Activated T-cell treated with anti-CD3 and anti-CD28 coated beads, Interleukin-2, amount 50 U/mL, for 1 hour (primary cell): Measurements from ENCODE around the gene AAK1.
A peak's percentile ranks its signal among the peaks of the same experiment; 100 is the strongest.
"Not testable (repeated sequence)": the region's sequence is repeated elsewhere in the genome, so short reads cannot be mapped to it uniquely, and the experiment has no call there.

Experiments used
- DNase-seq: peaks from one replicate; pipeline ENCODE4 v3.0.0-alpha.2; 2020

Gene AAK1

GRCh38 chr2:69474688-69475087, 168.9 kb downstream of the AAK1 start:
- DNase-seq = no peak

GRCh38 chr2:69471793-69472192, 171.7 kb downstream of the AAK1 start:
- DNase-seq = no peak

GRCh38 chr2:69470911-69471310, 172.6 kb downstream of the AAK1 start:
- no peak for DNase-seq

DNA sequence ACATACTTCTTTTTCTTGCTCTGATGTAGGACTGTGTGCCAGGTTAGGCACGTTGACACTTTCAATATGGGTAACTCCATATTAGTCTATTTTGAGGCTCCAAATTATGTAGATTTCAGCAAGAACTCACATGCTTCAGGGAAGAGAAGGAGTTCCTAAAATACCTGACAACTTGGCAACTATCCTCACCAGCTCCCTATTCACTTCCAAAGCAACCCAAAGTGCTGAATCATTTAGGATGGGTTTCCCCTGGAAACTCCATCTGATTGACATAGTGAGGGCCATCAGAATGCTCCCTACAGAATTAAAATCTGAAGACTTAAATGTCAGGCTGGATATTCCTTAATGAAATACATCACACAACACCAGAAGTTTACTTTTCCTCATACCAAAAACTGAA, 173.8 kb downstream of the AAK1 start:
- DNase-seq = no peak

DNA sequence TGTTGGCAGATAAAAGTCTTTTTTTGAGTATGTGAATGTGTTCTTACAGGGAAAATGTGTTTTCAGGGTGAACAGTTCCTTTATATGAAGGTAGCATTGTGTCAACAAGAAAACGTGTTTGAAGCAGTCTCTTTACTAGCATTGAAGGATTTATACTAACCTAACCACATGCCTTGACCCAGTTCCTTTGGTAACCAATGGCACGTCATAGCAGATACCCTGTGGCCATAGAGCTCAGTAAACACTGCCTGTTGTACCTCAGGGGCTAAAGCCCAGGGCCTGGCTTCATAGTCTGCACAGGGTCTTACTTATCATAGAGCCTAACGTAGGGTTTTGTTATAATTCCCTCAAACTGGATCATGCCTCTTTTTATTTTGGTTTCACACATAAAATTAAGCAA, 174.2 kb downstream of the AAK1 start:
- DNase-seq = no peak

- DNase-seq = no peak
These were observed 176.8 kb downstream of the AAK1 start for GRCh38 chr2:69466728-69467127.

DNA sequence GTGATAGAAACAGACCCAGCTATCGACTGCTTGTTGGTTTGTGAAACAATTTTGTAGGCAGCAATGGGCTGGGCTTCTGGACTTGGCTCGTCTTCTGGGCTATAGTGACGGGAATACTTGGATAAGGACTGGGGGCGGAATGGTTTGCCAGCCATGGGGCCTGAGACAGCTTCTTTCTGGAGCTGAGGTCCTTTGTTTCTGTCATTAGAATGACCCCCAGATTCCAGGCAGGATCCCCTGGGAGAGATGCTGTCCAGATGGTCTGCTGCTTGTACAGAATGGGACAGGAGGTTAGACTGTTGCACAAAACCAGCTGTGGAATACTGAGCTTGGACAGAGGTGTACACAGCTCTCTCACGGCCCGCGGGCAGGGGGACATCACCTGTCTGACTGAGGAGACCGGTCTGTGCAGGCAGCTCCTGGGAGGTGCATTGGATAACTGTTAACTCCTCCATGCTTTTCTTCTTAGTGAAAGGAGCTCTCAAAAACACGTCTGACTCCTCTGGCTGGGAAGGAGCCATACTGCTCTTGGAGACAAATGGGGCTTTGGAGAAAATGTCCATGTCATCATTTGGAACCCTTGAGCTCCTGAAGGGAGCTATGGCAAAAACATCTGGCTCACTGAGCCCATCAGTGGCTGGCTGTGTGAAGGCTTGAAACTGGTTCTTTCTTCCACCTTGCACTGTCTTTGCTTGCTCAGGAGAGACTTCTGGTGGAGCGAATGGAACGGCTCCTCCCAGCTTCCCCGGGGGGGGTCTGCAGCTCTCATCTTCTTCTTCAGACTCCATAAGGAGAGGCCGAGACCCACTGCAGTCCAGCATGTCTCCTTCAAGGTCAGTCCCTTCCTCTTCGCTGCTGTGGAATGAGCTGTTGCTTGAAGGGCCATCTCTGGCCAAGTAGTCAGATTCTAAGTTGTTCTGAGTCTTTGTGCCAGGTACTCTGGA, 177.8 kb downstream of the AAK1 start:
- DNase-seq = no peak

GRCh38 chr2:69464575-69464974, 179.0 kb downstream of the AAK1 start:
- no peak for DNase-seq

- no peak for DNase-seq
These were observed 180.8 kb downstream of the AAK1 start for GRCh38 chr2:69462780-69463179.

DNA sequence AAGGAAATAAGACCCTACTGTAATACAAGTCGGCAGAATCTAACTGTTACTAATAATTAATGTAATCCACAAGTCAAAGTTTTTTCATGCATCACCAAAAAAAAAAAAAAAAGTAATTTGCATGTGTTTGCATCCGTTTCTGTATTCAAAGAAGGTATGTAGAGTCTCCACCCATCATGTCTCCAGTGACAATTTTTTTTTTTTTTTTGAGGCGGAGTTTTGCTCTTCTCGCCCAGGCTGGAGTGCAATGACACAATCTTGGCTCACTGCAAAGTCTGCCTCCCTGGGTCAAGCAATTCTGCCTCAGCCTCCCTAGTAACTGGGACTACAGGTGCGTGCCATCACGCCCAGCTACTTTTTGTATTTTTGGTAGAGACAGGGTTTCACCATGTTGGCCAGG, 182.1 kb downstream of the AAK1 start:
- DNase-seq = no peak

DNA sequence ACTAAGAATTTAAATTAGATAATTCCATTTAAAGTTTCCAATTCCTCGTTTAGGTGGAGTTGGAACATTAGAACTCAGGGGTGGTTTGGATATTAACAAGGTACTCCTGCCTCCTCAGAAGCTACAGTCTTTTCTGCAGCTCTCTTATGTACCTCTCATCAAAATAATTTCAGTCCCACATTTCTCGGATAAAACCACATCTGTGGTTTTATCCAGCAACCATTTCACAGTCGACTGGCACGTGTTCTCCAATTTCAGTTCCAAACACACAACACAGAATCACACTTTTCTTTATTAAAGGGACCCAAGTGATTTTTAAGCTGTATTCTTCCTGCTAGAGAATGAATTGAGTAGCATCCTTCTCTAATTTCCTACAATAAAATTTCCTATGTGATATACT, 183.6 kb downstream of the AAK1 start:
- DNase-seq = no peak

- DNase-seq = no peak
These were observed 186.5 kb downstream of the AAK1 start for GRCh38 chr2:69456950-69457445.

GRCh38 chr2:69456154-69456553, 187.4 kb downstream of the AAK1 start:
- DNase-seq = no peak

- no peak for DNase-seq
These were observed 188.6 kb downstream of the AAK1 start for GRCh38 chr2:69454976-69455375.

GRCh38 chr2:69453475-69454129, 189.9 kb downstream of the AAK1 start:
- DNase-seq = no peak

- DNase-seq = no peak
These were observed 190.9 kb downstream of the AAK1 start for GRCh38 chr2:69452687-69453086.

DNA sequence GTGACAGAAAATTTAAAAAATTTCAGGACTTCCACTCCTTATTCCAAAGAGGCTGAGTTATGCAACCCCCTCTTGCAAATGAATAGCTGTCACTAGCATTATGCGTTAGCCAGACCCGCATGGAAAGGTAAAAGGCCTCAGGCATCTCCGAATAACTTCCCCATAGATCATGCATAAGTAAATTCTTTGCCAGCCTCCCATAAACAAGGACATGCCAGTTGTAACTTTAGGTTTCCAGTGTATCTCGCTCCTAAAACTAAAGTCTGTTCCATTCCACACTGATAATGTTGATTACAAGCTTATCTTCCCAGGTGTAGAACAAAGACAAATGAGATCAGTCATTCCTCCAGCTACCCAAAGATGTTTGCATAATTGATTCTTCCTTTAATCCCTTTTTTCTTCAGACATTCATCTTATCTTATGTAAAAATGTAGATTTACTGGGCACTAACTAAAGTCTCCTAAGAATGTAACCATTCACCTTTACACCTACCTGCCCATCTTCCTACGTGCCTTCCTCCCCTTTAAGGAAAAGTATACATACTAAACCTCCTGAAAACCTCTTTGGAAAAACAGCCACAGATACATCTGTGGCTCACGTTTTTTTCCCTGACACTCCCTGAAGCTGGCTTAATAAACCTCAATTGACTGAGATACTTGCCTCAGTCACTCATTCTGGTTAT, 192.7 kb downstream of the AAK1 start:
- DNase-seq = no peak

- no peak for DNase-seq
These were observed 193.6 kb downstream of the AAK1 start for GRCh38 chr2:69449906-69450305.

GRCh38 chr2:69443673-69444072, 199.9 kb downstream of the AAK1 start:
- not testable (repeated sequence) for DNase-seq

- DNase-seq = not testable (repeated sequence)
These were observed 204.0 kb downstream of the AAK1 start for GRCh38 chr2:69439499-69439898.

DNA sequence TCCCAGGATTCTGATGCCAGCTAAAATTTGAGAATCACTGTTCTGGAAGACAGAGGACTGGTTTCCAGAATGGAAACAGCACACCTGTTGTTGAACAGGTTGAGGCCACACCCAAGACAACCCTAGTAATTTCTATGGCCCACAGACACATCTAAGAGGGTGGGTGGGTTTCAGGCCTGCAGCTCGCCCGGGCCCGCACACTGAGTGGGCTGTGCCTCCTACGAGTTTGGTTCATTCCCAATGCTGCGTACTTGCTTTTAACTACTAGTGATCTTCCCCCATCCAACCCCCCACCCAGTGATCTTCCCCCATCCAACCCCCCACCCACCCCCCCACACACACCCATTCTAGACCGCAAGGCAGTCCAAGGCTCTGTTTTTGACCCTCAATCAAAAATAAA, 205.0 kb downstream of the AAK1 start:
- no peak for DNase-seq

GRCh38 chr2:69437751-69438154, 205.8 kb downstream of the AAK1 start:
- no peak for DNase-seq

GRCh38 chr2:69436938-69437750, 206.4 kb downstream of the AAK1 start, which contains the start of gene NFU1:
Gene NFU1 (minus strand): TSS chr2:69437435. CDS start chr2:69437422, 13 bp downstream.
- DNase-seq = peak; percentile 86
